Measurements from ENCODE around the gene MAN2C1. TPM values are rescaled to one million over a fixed set of nuclear protein-coding genes. Genes with fewer than 3 reads are reported as not detected.

The MAN2C1 gene
- total and polyA plus RNA-seq, 9 of the 15 experiments (the other 6 are each of a cell fraction or from before 2014, with no cell fraction given), result 2.0 to 141 (median 39.9) TPM

- TF ChIP-seq ZBTB40 (IDR thresholded peaks at IDR 0.05) (no peak), ZBTB40 (CRISPR knock-in tag; IDR thresholded peaks at IDR 0.05) (no peak), ZC3H4 (CRISPR knock-in tag; IDR thresholded peaks at IDR 0.05; ENCODE audit: borderline replicate concordance) (no peak), TAF15 (IDR thresholded peaks at IDR 0.05; ENCODE audit: low read depth, low read length) (no peak), PHF8 (IDR thresholded peaks at IDR 0.05; ENCODE audit: borderline replicate concordance, low read length) (no peak)
Measured at GRCh38 chr15:75407083-75407482, 38.7 kb upstream of the MAN2C1 start (continued).
